ENCODE results near the gene TSHZ2.
"Not testable (repeated sequence)": the region's sequence is repeated elsewhere in the genome, so short reads cannot be mapped to it uniquely, and the experiment has no call there.

TSHZ2 gene

DNA sequence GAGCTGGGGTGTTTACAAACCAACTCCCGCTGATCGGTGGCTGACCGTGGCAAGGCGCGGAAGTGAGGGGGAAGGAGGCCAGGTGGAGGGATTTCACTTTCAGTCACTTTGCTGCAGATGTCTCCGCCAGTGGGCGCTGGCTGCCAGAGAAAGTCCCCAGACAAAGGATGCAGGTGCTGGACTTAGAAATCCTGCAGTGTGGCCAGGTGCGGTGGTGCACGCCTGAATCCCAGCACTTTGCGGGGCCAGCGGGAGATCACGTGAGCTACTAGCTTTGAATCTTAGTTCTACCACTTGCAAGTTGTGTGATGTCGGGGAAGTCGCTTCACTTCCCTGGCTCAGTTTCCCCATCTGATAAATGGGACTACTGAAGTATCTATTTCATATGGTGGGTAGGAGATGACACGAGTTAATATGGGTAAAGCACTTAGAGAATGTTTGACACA is 441.1 kb downstream of the TSHZ2 start:
- no peaks in the 10 kb centered on the region for H3K27me3 Mint-ChIP-seq (ENCODE audit: low read depth)

GRCh38 chr20:53413845-53414244 is 441.7 kb downstream of the TSHZ2 start:
- peaks cover 34% of the 10 kb centered on the region for H3K4me1 Mint-ChIP-seq
- not testable (repeated sequence) for H3K27me3 Mint-ChIP-seq (ENCODE audit: low read depth); H3K27ac Mint-ChIP-seq; H3K36me3 Mint-ChIP-seq (ENCODE audit: low read depth); H3K9me3 Mint-ChIP-seq; H3K4me3 Mint-ChIP-seq

More for the DNA sequence above, 441.1 kb downstream of the TSHZ2 start:
- Mint-ChIP-seq H3K9me3 (no peaks in the 10 kb centered on the region), H3K4me3 (peak overlapping the region in 1 of 3 experiments; percentile 46), H3K4me1 (peaks cover 41% of the 10 kb centered on the region), H3K36me3 (ENCODE audit: low read depth) (no peaks in the 10 kb centered on the region), H3K27ac (peak overlapping the region; percentile 38 to 81 (median 81))
- TF ChIP-seq, protein P1, sequence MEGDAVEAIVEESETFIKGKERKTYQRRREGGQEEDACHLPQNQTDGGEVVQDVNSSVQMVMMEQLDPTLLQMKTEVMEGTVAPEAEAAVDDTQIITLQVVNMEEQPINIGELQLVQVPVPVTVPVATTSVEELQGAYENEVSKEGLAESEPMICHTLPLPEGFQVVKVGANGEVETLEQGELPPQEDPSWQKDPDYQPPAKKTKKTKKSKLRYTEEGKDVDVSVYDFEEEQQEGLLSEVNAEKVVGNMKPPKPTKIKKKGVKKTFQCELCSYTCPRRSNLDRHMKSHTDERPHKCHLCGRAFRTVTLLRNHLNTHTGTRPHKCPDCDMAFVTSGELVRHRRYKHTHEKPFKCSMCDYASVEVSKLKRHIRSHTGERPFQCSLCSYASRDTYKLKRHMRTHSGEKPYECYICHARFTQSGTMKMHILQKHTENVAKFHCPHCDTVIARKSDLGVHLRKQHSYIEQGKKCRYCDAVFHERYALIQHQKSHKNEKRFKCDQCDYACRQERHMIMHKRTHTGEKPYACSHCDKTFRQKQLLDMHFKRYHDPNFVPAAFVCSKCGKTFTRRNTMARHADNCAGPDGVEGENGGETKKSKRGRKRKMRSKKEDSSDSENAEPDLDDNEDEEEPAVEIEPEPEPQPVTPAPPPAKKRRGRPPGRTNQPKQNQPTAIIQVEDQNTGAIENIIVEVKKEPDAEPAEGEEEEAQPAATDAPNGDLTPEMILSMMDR (IDR thresholded peaks at IDR 0.05; ENCODE audit: unreplicated experiment in 3 of 3): peak; percentile 40 to 59 (median 55)

- Mint-ChIP-seq H3K4me3 (no peak overlapping the region), H3K36me3 (ENCODE audit: low read depth) (peaks cover 12% of the 10 kb centered on the region), H3K27ac (no peak overlapping the region), H3K9me3 (no peaks in the 10 kb centered on the region), H3K4me1 (peaks cover 9% of the 10 kb centered on the region), H3K27me3 (ENCODE audit: low read depth) (no peaks in the 10 kb centered on the region)
- TF ChIP-seq, protein P1 (IDR thresholded peaks at IDR 0.05; ENCODE audit: unreplicated experiment in 3 of 3): no peak
Observed at GRCh38 chr20:53419693-53420460, 447.7 kb downstream of the TSHZ2 start.

- no peaks in the 10 kb centered on the region for H3K9me3 Mint-ChIP-seq
- no peak overlapping the region for H3K27ac Mint-ChIP-seq
- TF ChIP-seq, protein P1 (IDR thresholded peaks at IDR 0.05; ENCODE audit: unreplicated experiment in 3 of 3): no peak
- H3K4me3 Mint-ChIP-seq: no peak overlapping the region
- H3K27me3 Mint-ChIP-seq (ENCODE audit: low read depth): no peaks in the 10 kb centered on the region
- H3K36me3 Mint-ChIP-seq (ENCODE audit: low read depth): peaks cover 14% of the 10 kb centered on the region
- peaks cover 5% of the 10 kb centered on the region for H3K4me1 Mint-ChIP-seq
Observed at GRCh38 chr20:53421343-53421742, 449.2 kb downstream of the TSHZ2 start.

DNA sequence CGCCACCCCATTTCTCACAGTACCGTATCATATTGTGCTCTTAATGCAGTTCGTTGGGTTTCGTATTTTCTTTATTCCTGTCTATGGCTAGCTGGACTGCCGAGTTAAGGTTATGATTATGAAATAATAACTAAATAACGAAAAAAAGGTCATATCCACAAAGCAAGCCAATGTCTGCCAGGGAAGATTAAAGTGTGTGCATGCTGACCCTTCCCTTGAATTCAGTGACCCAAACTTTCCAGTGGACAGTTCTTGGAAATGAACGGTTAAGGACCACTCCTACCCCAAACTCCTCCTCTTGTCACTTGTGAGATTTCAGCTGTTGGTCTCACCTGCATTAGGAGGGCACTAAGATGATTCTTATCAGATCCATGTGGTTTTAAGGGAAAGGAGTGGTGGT is 449.9 kb downstream of the TSHZ2 start:
- no peaks in the 10 kb centered on the region for H3K9me3 Mint-ChIP-seq
- TF ChIP-seq, protein P1 (IDR thresholded peaks at IDR 0.05; ENCODE audit: unreplicated experiment in 3 of 3): no peak
- no peaks in the 10 kb centered on the region for H3K27me3 Mint-ChIP-seq (ENCODE audit: low read depth)
- H3K4me1 Mint-ChIP-seq: no peaks in the 10 kb centered on the region
- H3K4me3 Mint-ChIP-seq: no peak overlapping the region
- H3K36me3 Mint-ChIP-seq (ENCODE audit: low read depth): peaks cover 21% of the 10 kb centered on the region
- no peak overlapping the region for H3K27ac Mint-ChIP-seq

DNA sequence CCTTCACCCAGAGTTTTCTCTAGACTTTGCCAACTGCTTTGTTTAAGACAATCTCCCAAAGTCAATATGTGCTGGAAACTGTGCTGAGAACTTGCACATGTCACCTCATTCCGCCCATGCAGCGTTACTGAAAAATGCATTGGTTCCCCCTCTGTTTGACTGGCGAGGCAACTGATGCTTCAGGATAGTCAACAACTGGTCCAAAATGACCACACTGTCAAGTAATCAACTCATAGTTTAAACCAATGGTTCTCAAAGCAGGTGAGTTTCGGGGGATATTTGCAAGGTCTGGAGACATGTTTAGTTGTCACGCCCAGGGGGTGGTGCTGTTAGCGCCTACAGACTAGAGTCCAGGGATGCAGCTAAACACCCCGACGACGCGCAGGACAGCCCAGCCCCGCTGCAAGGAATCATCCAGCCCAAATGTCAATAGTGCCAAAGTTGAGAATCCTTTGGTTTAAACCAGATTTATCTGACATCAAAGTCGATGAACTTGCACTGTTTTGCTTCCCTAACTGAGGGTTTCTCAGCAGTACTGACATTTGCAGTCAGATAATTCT is 451.5 kb downstream of the TSHZ2 start:
- TF ChIP-seq, protein P1 (IDR thresholded peaks at IDR 0.05; ENCODE audit: unreplicated experiment in 3 of 3): no peak
- H3K27me3 Mint-ChIP-seq (ENCODE audit: low read depth): no peaks in the 10 kb centered on the region
- H3K4me1 Mint-ChIP-seq: no peaks in the 10 kb centered on the region
- H3K27ac Mint-ChIP-seq: no peak overlapping the region
- peaks cover 25% of the 10 kb centered on the region for H3K36me3 Mint-ChIP-seq (ENCODE audit: low read depth)
- no peak overlapping the region for H3K4me3 Mint-ChIP-seq
- no peaks in the 10 kb centered on the region for H3K9me3 Mint-ChIP-seq
